ENCODE measurements around the gene CAMSAP3. TPM values are rescaled to one million over a fixed set of nuclear protein-coding genes. Genes with fewer than 3 reads are reported as not detected.
A peak's percentile ranks its signal among the peaks of the same experiment; 100 is the strongest.
"Not testable (repeated sequence)": the region's sequence is repeated elsewhere in the genome, so short reads cannot be mapped to it uniquely, and the experiment has no call there.

Gene CAMSAP3
- total and polyA plus RNA-seq, 5 experiments from 2014 or later, result 0.20 to 2.2 (median 0.78) TPM; not detected in 1

GRCh38 chr19:7641290-7642276 lies 45.9 kb downstream of the CAMSAP3 start:
- H3K4me1 Mint-ChIP-seq, result peaks cover 15 to 32% (median 26%) of the 10 kb centered on the region in 4 donors
- peak overlapping the region in 1 of 10 donors; percentile 59 for H3K27ac Mint-ChIP-seq
- ATAC-seq (no peak), DNase-seq (no peak)
- POLR2A ChIA-PET, result interaction anchor here (1.9 kb wide), 1 partner anchor 12 kb away, joined by 8 read pairs; the partner anchor contains the start of genes PET100 and XAB2
- H3K9me3 Mint-ChIP-seq, result no peaks in the 10 kb centered on the region
- H3K36me3 Mint-ChIP-seq, result peaks cover 0 to 20% (median 0%) of the 10 kb centered on the region in 3 donors
- H3K4me3 Mint-ChIP-seq, result no peak overlapping the region
- no peaks in the 10 kb centered on the region for H3K27me3 Mint-ChIP-seq

DNA sequence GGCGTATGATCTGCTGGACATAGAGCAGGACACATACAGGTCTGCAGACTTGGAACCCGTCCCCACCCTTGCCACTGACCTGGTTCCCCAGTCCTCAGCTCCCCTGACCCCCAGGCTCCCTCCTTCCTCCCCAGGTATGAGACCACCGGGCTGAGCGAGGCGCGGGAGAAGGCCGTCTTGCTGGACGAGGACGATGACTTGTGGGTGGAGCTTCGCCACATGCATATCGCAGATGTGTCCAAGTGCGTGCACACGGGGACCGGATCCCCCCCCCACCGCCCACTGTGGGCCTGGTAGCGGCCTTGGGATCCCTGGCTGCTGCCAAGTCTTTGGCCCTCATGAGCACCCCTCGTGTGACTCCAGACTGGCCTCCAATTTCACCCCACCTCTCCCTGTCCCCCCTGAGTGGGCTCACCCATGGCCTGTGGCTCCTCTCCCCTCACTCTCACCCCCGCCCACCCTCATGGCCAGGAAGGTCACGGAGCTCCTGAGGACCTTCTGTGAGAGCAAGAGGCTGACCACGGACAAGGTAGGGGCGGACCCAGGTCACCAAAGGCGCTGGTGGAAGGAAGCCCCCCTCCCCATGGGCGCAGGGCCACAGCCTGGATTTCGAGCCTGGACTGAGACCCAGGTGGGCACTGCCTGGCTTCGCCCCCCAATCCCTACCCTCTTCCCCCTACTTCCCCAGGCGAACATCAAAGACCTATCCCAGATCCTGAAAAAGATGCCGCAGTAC lies 46.8 kb downstream of the CAMSAP3 start:
- Mint-ChIP-seq H3K4me1 (peaks cover 14 to 29% (median 21%) of the 10 kb centered on the region in 4 donors), H3K4me3 (no peak overlapping the region), H3K27ac (no peak overlapping the region), H3K9me3 (no peaks in the 10 kb centered on the region), H3K36me3 (peaks cover 0 to 20% (median 0%) of the 10 kb centered on the region in 3 donors), H3K27me3 (no peaks in the 10 kb centered on the region)
- ATAC-seq, result no peak
- POLR2A ChIA-PET, result interaction anchor here (1.9 kb wide), 1 partner anchor 13 kb away, joined by 8 read pairs; the partner anchor contains the start of genes PET100 and XAB2
- no peak for DNase-seq

DNA sequence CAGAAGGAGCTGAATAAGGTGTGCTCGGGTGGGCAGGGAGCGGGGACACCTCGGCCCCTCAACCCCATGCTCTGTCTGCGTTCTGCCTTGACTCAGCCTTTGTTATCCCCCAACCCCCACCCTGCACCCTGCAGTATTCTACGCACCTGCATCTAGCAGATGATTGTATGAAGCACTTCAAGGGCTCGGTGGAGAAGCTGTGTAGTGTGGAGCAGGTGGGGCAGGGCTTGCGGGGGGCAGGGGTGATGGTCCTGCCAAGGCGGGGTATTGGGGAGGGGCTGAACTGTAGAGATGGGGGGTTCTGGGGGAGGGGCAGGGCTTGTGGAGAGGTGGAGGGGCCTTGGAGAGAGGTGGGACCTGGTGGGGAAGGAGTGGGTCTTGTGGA lies 47.4 kb downstream of the CAMSAP3 start:
- POLR2A ChIA-PET, result no interaction called here
- H3K4me3 Mint-ChIP-seq, result no peak overlapping the region
- H3K36me3 Mint-ChIP-seq, result peaks cover 0 to 24% (median 0%) of the 10 kb centered on the region in 3 donors
- no peak for DNase-seq
- no peak for ATAC-seq
- peaks cover 14 to 24% (median 19%) of the 10 kb centered on the region in 4 donors for H3K4me1 Mint-ChIP-seq
- H3K9me3 Mint-ChIP-seq, result no peaks in the 10 kb centered on the region
- no peaks in the 10 kb centered on the region for H3K27me3 Mint-ChIP-seq
- H3K27ac Mint-ChIP-seq, result peak overlapping the region in 1 of 10 donors; percentile 11

GRCh38 chr19:7643629-7644549 lies 48.2 kb downstream of the CAMSAP3 start:
- H3K27me3 Mint-ChIP-seq, ATAC-seq, H3K4me3 Mint-ChIP-seq, H3K9me3 Mint-ChIP-seq: not testable (repeated sequence)
- Mint-ChIP-seq H3K27ac (peak overlapping the region in 1 of 10 donors; percentile 60), H3K4me1 (peaks cover 13 to 15% (median 15%) of the 10 kb centered on the region in 4 donors), H3K36me3 (peaks cover 0 to 24% (median 0%) of the 10 kb centered on the region in 3 donors)
- DNase-seq, result peak in 1 of 10 donors; percentile 14
- POLR2A ChIA-PET, result interaction anchor here (0.7 to 1.3 kb wide), 2 partner anchors 12 to 14 kb away, joined by 3 to 4 read pairs; no protein-coding TSS in a partner anchor

DNA sequence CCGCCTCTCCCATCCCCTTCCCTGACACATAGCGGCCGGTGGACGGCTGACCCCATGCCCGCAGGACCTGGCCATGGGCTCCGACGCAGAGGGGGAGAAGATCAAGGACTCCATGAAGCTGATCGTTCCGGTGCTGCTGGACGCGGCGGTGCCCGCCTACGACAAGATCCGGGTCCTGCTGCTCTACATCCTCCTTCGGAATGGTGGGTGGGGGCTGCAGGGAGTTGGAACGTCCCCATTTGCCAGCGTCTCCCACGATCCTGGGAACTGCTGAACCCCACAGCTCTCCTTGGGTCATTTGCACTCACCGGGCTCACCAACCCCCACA lies 48.9 kb downstream of the CAMSAP3 start:
- DNase-seq (no peak), ATAC-seq (no peak)
- POLR2A ChIA-PET, result interaction anchor here (0.7 to 1.3 kb wide), 2 partner anchors 12 to 13 kb away, joined by 3 to 4 read pairs; no protein-coding TSS in a partner anchor
- Mint-ChIP-seq H3K9me3 (no peaks in the 10 kb centered on the region), H3K27ac (peak overlapping the region in 1 of 10 donors; percentile 60), H3K36me3 (peaks cover 0 to 24% (median 0%) of the 10 kb centered on the region in 3 donors), H3K4me1 (peaks cover 8 to 10% (median 9%) of the 10 kb centered on the region in 4 donors), H3K4me3 (no peak overlapping the region), H3K27me3 (no peaks in the 10 kb centered on the region)

DNA sequence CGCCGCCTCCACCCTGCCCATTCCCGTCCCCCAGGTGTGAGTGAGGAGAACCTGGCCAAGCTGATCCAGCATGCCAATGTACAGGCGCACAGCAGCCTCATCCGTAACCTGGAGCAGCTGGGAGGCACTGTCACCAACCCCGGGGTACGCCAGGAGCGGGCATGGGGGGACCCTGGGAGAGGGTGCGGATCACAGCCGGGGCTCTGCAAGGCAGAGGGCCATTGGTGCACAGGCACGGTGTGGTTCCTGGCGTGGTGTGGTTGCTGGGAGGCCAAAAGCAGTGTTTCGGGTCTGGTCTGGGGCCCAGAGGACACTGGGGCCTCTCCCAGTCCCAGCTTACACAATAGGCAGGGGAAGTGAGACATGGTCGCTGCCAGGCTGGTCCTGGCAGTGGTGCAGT lies 49.5 kb downstream of the CAMSAP3 start:
- POLR2A ChIA-PET, result interaction anchor here (1.3 kb wide), 1 partner anchor 11 kb away, joined by 3 read pairs; no protein-coding TSS in a partner anchor
- H3K27ac Mint-ChIP-seq, result peak overlapping the region in 1 of 10 donors; percentile 91

GRCh38 chr19:7645656-7646425 lies 50.2 kb downstream of the CAMSAP3 start:
- peaks cover 0 to 3% (median 0%) of the 10 kb centered on the region in 4 donors for H3K4me1 Mint-ChIP-seq
- POLR2A ChIA-PET, result no interaction called here
- H3K4me3 Mint-ChIP-seq, result peak overlapping the region in 2 of 10 donors; percentile 17 to 58
- H3K27me3 Mint-ChIP-seq, result no peaks in the 10 kb centered on the region
- no peaks in the 10 kb centered on the region for H3K9me3 Mint-ChIP-seq
- DNase-seq (no peak), ATAC-seq (no peak)
- H3K36me3 Mint-ChIP-seq, result peaks cover 0 to 21% (median 0%) of the 10 kb centered on the region in 3 donors
- H3K27ac Mint-ChIP-seq, result peak overlapping the region in 1 of 10 donors; percentile 91

More for the DNA sequence above, 49.5 kb downstream of the CAMSAP3 start:
- Mint-ChIP-seq H3K9me3 (no peaks in the 10 kb centered on the region), H3K36me3 (peaks cover 0 to 24% (median 0%) of the 10 kb centered on the region in 3 donors), H3K27me3 (no peaks in the 10 kb centered on the region), H3K4me1 (peaks cover 1 to 4% (median 3%) of the 10 kb centered on the region in 4 donors), H3K4me3 (no peak overlapping the region)
- DNase-seq, result no peak
- no peak for ATAC-seq

- POLR2A ChIA-PET, result interaction anchor here (3.2 kb wide), 1 partner anchor 8 kb away, joined by 16 read pairs; the partner anchor contains the start of gene STXBP2
- no peak for DNase-seq
- Mint-ChIP-seq H3K36me3 (peaks cover 0 to 21% (median 0%) of the 10 kb centered on the region in 3 donors), H3K4me3 (no peak overlapping the region), H3K9me3 (no peaks in the 10 kb centered on the region), H3K4me1 (peaks cover 0 to 3% (median 0%) of the 10 kb centered on the region in 4 donors), H3K27me3 (no peaks in the 10 kb centered on the region), H3K27ac (peak overlapping the region in 1 of 10 donors; percentile 11)
- no peak for ATAC-seq
Observed at GRCh38 chr19:7646426-7646700, 50.7 kb downstream of the CAMSAP3 start.

DNA sequence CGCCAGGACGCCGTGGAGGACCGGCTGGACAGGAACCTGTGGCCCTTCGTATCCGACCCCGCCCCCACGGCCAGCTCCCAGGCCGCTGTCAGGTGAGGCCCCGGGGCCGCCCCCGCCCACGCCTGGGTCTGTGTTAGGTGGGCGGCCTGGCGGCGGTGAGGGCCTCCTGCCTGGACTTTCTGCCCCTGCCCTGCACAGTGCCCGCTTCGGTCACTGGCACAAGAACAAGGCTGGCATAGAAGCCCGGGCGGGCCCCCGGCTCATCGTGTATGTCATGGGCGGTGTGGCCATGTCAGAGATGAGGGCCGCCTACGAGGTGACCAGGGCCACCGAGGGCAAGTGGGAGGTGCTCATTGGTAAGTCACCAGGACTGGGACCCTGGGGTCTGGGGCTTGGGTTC lies 51.5 kb downstream of the CAMSAP3 start:
- Mint-ChIP-seq H3K4me1 (peaks cover 2 to 4% (median 3%) of the 10 kb centered on the region in 4 donors), H3K27me3 (peaks cover 0 to 2% (median 0%) of the 10 kb centered on the region in 5 donors), H3K27ac (no peak overlapping the region), H3K4me3 (no peak overlapping the region), H3K36me3 (peaks cover 0 to 21% (median 0%) of the 10 kb centered on the region in 3 donors), H3K9me3 (no peaks in the 10 kb centered on the region)
- ATAC-seq (no peak), DNase-seq (no peak)
- POLR2A ChIA-PET, result interaction anchor here (3.2 kb wide), 1 partner anchor 9 kb away, joined by 16 read pairs; the partner anchor contains the start of gene STXBP2

DNA sequence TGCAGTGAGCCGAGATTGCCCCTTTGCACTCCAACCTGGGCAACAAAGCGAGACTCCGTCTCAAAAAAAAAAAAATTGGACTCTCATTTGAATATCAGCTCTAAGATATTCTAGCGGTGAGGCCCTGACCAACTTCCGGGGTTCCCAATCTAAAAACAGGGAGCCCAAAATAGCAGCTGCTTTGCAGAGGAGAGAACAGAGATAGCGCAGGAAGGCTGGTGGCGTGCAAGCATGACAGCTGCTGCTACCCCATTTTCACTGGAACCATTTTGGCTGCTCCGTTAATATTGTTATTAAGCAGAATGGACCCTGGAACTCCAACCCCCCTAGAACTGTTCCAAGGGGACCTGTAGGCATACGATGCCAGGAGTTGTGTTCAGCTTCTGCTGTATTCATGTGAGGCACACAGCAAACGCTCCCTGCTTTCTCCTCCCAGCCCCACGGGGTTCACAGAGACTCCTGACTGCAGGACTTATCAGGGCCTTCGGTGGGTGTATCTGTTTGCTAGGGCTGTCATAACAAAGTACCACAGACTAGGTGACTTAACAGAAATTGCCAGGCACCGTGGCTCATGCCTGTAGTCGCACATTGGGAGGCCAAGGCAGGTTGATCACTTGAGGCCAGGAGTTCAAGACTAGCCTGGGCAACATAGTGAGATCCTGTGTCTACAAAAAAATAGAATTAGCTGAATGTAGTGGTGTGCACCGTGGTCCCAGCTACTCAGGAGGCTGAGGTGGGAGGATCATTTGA lies 52.8 kb downstream of the CAMSAP3 start:
- Mint-ChIP-seq H3K27ac (peak overlapping the region in 1 of 10 donors; percentile 3), H3K4me3 (no peak overlapping the region), H3K27me3 (peaks cover 0 to 2% (median 0%) of the 10 kb centered on the region in 5 donors), H3K9me3 (no peaks in the 10 kb centered on the region), H3K36me3 (peaks cover 0 to 19% (median 0%) of the 10 kb centered on the region in 3 donors), H3K4me1 (peaks cover 9 to 14% (median 11%) of the 10 kb centered on the region in 4 donors)
- POLR2A ChIA-PET, result interaction anchor here (0.7 to 3.2 kb wide), 3 partner anchors 10 to 25 kb away, joined by 3 to 16 read pairs (median 4); partner anchors contain the start of genes PET100, STXBP2 and XAB2
- ATAC-seq (no peak), DNase-seq (no peak)
